ENCODE results near the gene VARS1. TPM values are rescaled to one million over a fixed set of nuclear protein-coding genes. Genes with fewer than 3 reads are reported as not detected.

The VARS1 gene
- total RNA-seq, 1 donor from 2014 or later, result 73.4 TPM

DNA sequence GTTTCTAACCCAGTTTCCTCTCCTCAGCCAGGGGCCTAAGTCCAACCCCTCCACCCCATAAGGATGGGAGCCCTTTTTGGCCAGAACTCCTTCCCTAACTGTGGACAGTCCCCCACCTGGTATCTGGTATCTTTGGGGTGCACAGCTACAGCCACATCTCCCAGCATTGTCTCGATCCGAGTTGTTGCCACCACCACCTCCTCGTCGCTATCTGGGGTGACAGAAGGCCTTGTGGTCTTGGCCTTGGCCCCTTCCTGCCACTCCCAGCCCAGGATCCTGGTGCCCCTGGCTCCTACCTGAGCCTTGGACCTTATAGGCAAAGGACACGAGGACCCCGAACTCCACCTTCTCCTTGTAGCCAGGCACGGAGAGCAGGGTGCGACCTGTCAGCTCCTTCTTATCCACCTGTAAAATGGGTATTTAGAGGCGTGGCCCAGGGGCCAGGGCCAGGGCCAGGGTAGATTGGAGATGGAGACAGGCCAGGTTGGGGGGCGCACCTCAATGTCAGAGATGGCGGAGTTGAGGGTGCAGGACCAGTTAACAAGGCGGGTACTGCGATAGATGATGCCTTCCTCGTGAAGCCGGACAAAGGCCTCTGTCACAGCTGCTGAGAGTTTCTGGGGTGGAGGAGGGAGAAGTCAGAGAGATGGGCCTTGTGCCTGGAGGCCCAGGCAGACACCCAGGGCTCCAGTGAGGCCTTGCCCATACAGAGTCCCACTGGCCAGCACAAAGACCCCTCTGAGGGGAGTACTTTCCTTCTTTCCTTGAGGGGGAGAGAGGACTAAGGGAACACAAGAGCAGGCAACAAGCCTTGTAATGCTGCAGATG is 11.2 kb downstream of the VARS1 start:
- DNase-seq (ENCODE audit: extremely low spot score, unreplicated experiment), result no peak
- Mint-ChIP-seq H3K9me3 (ENCODE audit: unreplicated experiment) (no peaks in the 10 kb centered on the region), H3K4me3 (ENCODE audit: unreplicated experiment) (no peak overlapping the region), H3K4me1 (ENCODE audit: unreplicated experiment) (no peaks in the 10 kb centered on the region), H3K27ac (ENCODE audit: unreplicated experiment) (no peak overlapping the region), H3K27me3 (ENCODE audit: unreplicated experiment) (no peaks in the 10 kb centered on the region), H3K36me3 (ENCODE audit: unreplicated experiment) (peaks cover 16% of the 10 kb centered on the region)
- TF ChIP-seq, protein P1, sequence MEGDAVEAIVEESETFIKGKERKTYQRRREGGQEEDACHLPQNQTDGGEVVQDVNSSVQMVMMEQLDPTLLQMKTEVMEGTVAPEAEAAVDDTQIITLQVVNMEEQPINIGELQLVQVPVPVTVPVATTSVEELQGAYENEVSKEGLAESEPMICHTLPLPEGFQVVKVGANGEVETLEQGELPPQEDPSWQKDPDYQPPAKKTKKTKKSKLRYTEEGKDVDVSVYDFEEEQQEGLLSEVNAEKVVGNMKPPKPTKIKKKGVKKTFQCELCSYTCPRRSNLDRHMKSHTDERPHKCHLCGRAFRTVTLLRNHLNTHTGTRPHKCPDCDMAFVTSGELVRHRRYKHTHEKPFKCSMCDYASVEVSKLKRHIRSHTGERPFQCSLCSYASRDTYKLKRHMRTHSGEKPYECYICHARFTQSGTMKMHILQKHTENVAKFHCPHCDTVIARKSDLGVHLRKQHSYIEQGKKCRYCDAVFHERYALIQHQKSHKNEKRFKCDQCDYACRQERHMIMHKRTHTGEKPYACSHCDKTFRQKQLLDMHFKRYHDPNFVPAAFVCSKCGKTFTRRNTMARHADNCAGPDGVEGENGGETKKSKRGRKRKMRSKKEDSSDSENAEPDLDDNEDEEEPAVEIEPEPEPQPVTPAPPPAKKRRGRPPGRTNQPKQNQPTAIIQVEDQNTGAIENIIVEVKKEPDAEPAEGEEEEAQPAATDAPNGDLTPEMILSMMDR (IDR thresholded peaks at IDR 0.05), result no peak

DNA sequence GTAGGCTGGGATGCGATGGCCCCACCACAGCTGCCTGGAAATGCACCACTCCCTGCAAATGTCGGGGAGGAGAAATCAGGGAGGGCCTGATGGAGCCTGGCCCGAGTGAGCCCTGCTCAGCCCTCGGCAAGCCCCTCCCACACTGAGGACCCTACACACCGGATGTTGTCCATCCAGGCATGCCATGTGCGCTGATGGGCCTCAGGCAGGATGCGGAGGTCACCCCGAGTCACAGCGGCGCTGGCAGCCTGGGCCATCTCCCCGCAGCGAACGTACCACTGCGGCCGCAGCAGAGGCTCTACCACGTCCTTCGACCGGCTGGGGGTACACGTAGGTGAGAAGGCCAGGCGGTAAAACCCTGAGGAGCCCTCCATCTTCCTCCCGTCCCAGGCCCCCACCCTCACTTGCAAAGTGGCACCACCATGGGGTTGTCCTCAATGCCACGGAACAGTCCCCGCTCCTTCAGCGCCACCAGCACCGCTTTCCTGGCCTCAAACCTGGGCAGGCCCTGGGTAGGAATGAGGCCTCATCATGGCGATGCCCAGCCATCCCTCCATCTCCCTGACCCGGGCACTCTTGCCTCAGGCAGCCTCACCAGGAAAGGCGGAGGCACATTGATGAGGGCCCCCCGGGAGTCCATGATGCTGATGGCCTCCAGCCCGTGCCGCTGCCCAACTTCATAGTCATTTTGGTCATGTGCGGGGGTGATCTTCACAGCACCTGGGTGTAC is 13.3 kb downstream of the VARS1 start:
- Mint-ChIP-seq H3K4me1 (ENCODE audit: unreplicated experiment) (peaks cover 6% of the 10 kb centered on the region), H3K4me3 (ENCODE audit: unreplicated experiment) (no peak overlapping the region), H3K27me3 (ENCODE audit: unreplicated experiment) (no peaks in the 10 kb centered on the region), H3K36me3 (ENCODE audit: unreplicated experiment) (peaks cover 16% of the 10 kb centered on the region), H3K9me3 (ENCODE audit: unreplicated experiment) (no peaks in the 10 kb centered on the region), H3K27ac (ENCODE audit: unreplicated experiment) (no peak overlapping the region)
- no peak for DNase-seq (ENCODE audit: extremely low spot score, unreplicated experiment)
- TF ChIP-seq, protein P1 (IDR thresholded peaks at IDR 0.05), result no peak

- Mint-ChIP-seq H3K36me3 (ENCODE audit: unreplicated experiment) (peaks cover 16% of the 10 kb centered on the region), H3K9me3 (ENCODE audit: unreplicated experiment) (no peaks in the 10 kb centered on the region), H3K27ac (ENCODE audit: unreplicated experiment) (no peak overlapping the region), H3K4me1 (ENCODE audit: unreplicated experiment) (peaks cover 9% of the 10 kb centered on the region), H3K4me3 (ENCODE audit: unreplicated experiment) (no peak overlapping the region), H3K27me3 (ENCODE audit: unreplicated experiment) (no peaks in the 10 kb centered on the region)
- no peak for DNase-seq (ENCODE audit: extremely low spot score, unreplicated experiment)
- TF ChIP-seq, protein P1 (IDR thresholded peaks at IDR 0.05), result no peak
Observed at GRCh38 chr6:31781244-31782125, 14.1 kb downstream of the VARS1 start.

DNA sequence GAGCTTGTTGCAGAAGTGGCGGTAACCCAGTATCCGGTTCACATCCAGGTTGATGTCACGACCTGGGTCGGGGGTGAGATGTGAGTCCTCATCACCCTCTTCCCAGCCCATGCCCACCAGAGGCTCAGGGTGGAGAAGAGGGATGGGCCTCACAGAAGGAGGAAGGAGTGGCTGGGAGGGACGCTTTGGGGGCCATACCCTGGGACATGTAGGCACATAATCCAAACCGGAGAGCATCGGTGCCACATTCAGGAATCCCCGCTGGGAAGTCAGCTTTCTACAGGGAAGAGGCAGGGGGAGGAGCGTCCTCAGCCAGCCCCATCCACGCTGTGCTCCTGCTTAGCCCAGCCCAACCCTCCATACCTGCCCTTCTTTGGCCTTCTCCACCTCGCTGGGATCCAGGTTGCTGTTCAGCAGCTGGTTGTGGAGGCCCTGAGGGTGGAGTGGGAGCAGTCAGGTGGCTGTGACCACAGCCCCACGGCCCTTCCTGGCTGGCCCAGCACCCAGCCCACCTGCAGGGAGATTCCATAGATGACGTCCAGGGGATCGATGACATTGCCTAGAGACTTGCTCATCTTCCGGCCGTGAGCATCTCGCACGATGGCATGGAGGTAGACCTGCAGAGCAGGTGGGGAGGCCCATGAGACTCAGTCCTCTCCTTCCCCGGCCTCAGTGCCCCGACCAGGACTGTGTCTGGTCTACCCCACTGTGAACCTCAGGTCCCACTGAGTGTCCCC is 14.9 kb downstream of the VARS1 start:
- H3K4me1 Mint-ChIP-seq (ENCODE audit: unreplicated experiment), result peaks cover 9% of the 10 kb centered on the region
- no peak overlapping the region for H3K4me3 Mint-ChIP-seq (ENCODE audit: unreplicated experiment)
- no peaks in the 10 kb centered on the region for H3K9me3 Mint-ChIP-seq (ENCODE audit: unreplicated experiment)
- TF ChIP-seq, protein P1 (IDR thresholded peaks at IDR 0.05), result no peak
- H3K27ac Mint-ChIP-seq (ENCODE audit: unreplicated experiment), result no peak overlapping the region
- no peak for DNase-seq (ENCODE audit: extremely low spot score, unreplicated experiment)
- peaks cover 16% of the 10 kb centered on the region for H3K36me3 Mint-ChIP-seq (ENCODE audit: unreplicated experiment)
- no peaks in the 10 kb centered on the region for H3K27me3 Mint-ChIP-seq (ENCODE audit: unreplicated experiment)
